Caco-2 (cell line): ENCODE data around the gene ADD1. TPM values are rescaled to one million over a fixed set of nuclear protein-coding genes. Genes with fewer than 3 reads are reported as not detected.

ENCODE experiments used
- BruUV-seq: library from RNA; stranded (reverse); fragments of 400-500 nt; replicated peaks from 2 replicates; lab custom pipeline; 2021; lab: Mats Ljungman, UMichigan
- CTCF ChIA-PET: fragments of 300-600 bp; sonication (Branson Sonifier 250); formaldehyde crosslinking; loops from one replicate; lab custom pipeline; 2022; ENCODE audit warnings: antibody characterized with exemption; lab: Charles Lee
- POLR2A ChIA-PET: fragments of 300-600 bp; sonication (Branson Sonifier 250); formaldehyde crosslinking; loops from one replicate; lab custom pipeline; 2022; ENCODE audit warnings: antibody characterized with exemption; lab: Charles Lee
- DNase-seq, 2 experiments: peaks; one replicate each; pipeline versions ENCODE4 v3.0.0 to v3.0.0-alpha.2; 2020 to 2022
- H3K27me3 ChIP-seq: replicated peaks from 2 replicates; pipeline ENCODE4 v1.6.0; 2011; ENCODE audit warnings: low read length; ENCODE audit not compliant: control insufficient read depth, insufficient read depth
- H3K36me3 ChIP-seq: 2 replicates; pipeline ENCODE4 v1.5.1; 2011; ENCODE audit warnings: low read length; ENCODE audit not compliant: control insufficient read depth, insufficient read depth
- H3K4me1 ChIP-seq: fragments of 250-450 bp; sonication (Bioruptor Pico); 2 replicates; pipeline ENCODE4 v1.5.1; 2020; ENCODE audit warnings: mild to moderate bottlenecking
- H3K4me3 ChIP-seq: 2 replicates; pipeline ENCODE4 v1.5.1; 2011; ENCODE audit warnings: low read depth, mild to moderate bottlenecking, control low read depth, low read length
- H3K9me3 ChIP-seq: fragments of 250-450 bp; sonication (Bioruptor Pico); 2 replicates; pipeline ENCODE4 v1.5.1; 2020; ENCODE audit warnings: mild to moderate bottlenecking, moderate library complexity
- H3K27ac Mint-ChIP-seq: one replicate; pipeline ENCODE4 v1.8.0; 2022; ENCODE audit warnings: mixed read lengths; ENCODE audit not compliant: unreplicated experiment
- H3K27me3 Mint-ChIP-seq: one replicate; pipeline ENCODE4 v1.8.0; 2022; ENCODE audit warnings: mixed read lengths; ENCODE audit not compliant: insufficient read depth, unreplicated experiment
- H3K36me3 Mint-ChIP-seq: one replicate; pipeline ENCODE4 v1.8.0; 2022; ENCODE audit warnings: mild to moderate bottlenecking, mixed read lengths; ENCODE audit not compliant: insufficient read depth, unreplicated experiment
- H3K4me1 Mint-ChIP-seq: one replicate; pipeline ENCODE4 v1.8.0; 2022; ENCODE audit warnings: low read depth, mixed read lengths; ENCODE audit not compliant: unreplicated experiment
- H3K4me3 Mint-ChIP-seq: one replicate; pipeline ENCODE4 v1.8.0; 2022; ENCODE audit warnings: mild to moderate bottlenecking, moderate library complexity, mixed read lengths; ENCODE audit not compliant: unreplicated experiment
- H3K9me3 Mint-ChIP-seq: one replicate; pipeline ENCODE4 v1.8.0; 2022; ENCODE audit warnings: mixed read lengths; ENCODE audit not compliant: unreplicated experiment
- intact Hi-C: fragments of 100-400 bp; cut with micrococcal nuclease; formaldehyde crosslinking; loops from one replicate; pipeline ENCODE4 v1.10.0; 2022; ENCODE audit not compliant: unreplicated experiment
- total RNA-seq: library from RNA; stranded (reverse); gene quantifications from 2 replicates; pipeline ENCODE4 v1.2.3, GENCODE V29; 2022
- TF ChIP-seq, protein P1 (sequence below), 2 experiments: fragments of 200-600 bp in 1 of 2; IDR thresholded peaks; 1 replicate in 1 of 2; 2 replicates in 1 of 2; pipeline versions ENCODE4 v1.5.1 to v1.8.0; 2011 to 2022; ENCODE audit warnings: antibody characterized with exemption in 1 of 2, control low read depth in 1 of 2, inconsistent platforms in 1 of 2, low read depth in 1 of 2, low read length in 1 of 2, mild to moderate bottlenecking in 1 of 2, moderate library complexity in 1 of 2; ENCODE audit not compliant: insufficient read depth in 1 of 2, severe bottlenecking in 1 of 2, unreplicated experiment in 1 of 2

ADD1 gene
- total RNA-seq, 1 experiment from 2014 or later, result 242 TPM

DNA sequence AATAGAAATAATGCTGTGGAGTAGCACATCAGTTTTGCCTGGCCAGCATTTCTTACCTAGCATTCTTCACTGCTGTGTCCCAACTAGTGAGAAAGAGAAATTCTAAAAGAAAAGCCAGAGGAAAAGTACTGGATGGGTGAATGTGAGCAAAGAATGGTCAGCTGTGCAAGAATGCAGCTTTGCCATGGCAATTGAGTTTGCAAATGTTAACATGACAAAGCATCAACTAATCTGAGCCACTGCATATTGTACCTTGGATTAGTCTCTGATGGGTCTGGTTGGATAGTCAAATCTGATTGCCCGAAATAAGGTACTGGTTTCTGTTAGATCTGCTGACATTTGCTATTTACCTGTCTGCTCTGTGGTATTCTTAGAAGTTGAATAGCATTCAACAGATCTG lies 38.7 kb downstream of the ADD1 start:
- BruUV-seq, result no TSS peak
- DNase-seq, result no peak
- Histone ChIP-seq H3K9me3 (no peaks in the 10 kb centered on the region), H3K27me3 (no peaks in the 10 kb centered on the region), H3K4me3 (no peak overlapping the region), H3K36me3 (no peaks in the 10 kb centered on the region), H3K4me1 (no peaks in the 10 kb centered on the region)
- intact Hi-C loops, result no loop called here
- Mint-ChIP-seq H3K27ac (no peak overlapping the region), H3K27me3 (no peaks in the 10 kb centered on the region), H3K4me3 (no peak overlapping the region), H3K4me1 (peaks cover 6% of the 10 kb centered on the region), H3K9me3 (no peaks in the 10 kb centered on the region), H3K36me3 (peaks cover 46% of the 10 kb centered on the region)
- TF ChIP-seq, protein P1, sequence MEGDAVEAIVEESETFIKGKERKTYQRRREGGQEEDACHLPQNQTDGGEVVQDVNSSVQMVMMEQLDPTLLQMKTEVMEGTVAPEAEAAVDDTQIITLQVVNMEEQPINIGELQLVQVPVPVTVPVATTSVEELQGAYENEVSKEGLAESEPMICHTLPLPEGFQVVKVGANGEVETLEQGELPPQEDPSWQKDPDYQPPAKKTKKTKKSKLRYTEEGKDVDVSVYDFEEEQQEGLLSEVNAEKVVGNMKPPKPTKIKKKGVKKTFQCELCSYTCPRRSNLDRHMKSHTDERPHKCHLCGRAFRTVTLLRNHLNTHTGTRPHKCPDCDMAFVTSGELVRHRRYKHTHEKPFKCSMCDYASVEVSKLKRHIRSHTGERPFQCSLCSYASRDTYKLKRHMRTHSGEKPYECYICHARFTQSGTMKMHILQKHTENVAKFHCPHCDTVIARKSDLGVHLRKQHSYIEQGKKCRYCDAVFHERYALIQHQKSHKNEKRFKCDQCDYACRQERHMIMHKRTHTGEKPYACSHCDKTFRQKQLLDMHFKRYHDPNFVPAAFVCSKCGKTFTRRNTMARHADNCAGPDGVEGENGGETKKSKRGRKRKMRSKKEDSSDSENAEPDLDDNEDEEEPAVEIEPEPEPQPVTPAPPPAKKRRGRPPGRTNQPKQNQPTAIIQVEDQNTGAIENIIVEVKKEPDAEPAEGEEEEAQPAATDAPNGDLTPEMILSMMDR (IDR thresholded peaks at IDR 0.05; ENCODE audit: insufficient read depth in 1 of 2, low read depth in 1 of 2, low read length in 1 of 2, severe bottlenecking in 1 of 2, unreplicated experiment in 1 of 2), result no peak
- ChIA-PET CTCF (interaction anchor here (0.9 kb wide), 1 partner anchor 80 kb away, joined by 3 read pairs; no protein-coding TSS in a partner anchor), POLR2A (interaction anchor here (0.7 kb wide), 1 partner anchor 22 kb away, joined by 3 read pairs; no protein-coding TSS in a partner anchor)

DNA sequence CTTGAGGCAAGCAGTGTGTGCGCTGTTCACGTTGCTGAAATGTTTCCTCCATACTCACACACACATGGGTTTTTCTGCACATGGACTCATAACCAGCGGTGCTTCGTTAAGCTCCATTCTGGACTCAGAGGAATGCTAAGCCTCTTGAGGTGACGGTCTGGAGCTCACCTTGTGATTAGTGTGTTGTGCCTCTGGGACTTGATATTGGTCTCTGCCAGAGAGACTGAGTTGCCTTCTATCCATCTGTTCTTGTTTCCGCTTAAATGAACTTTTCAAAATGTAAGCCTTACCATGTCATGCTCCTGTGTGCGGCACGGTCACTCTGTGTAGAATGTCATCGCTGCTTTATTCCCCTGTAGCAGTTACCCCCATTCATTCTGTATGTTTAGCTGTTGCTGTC lies 42.5 kb downstream of the ADD1 start:
- BruUV-seq, result no TSS peak
- H3K27me3 ChIP-seq, result no peaks in the 10 kb centered on the region
- no peak overlapping the region for H3K4me3 Mint-ChIP-seq
- TF ChIP-seq, protein P1 (IDR thresholded peaks at IDR 0.05; ENCODE audit: insufficient read depth in 1 of 2, low read depth in 1 of 2, low read length in 1 of 2, severe bottlenecking in 1 of 2, unreplicated experiment in 1 of 2), result no peak
- ChIA-PET CTCF (no interaction called here), POLR2A (no interaction called here)
- no peaks in the 10 kb centered on the region for H3K36me3 ChIP-seq
- DNase-seq, result no peak
- H3K4me1 ChIP-seq, result no peaks in the 10 kb centered on the region
- H3K4me3 ChIP-seq, result no peak overlapping the region
- H3K36me3 Mint-ChIP-seq, result peaks cover 40% of the 10 kb centered on the region
- peaks cover 12% of the 10 kb centered on the region for H3K4me1 Mint-ChIP-seq
- no peaks in the 10 kb centered on the region for H3K9me3 Mint-ChIP-seq
- no peaks in the 10 kb centered on the region for H3K9me3 ChIP-seq
- H3K27ac Mint-ChIP-seq, result no peak overlapping the region
- no peaks in the 10 kb centered on the region for H3K27me3 Mint-ChIP-seq
- intact Hi-C loops, result no loop called here

DNA sequence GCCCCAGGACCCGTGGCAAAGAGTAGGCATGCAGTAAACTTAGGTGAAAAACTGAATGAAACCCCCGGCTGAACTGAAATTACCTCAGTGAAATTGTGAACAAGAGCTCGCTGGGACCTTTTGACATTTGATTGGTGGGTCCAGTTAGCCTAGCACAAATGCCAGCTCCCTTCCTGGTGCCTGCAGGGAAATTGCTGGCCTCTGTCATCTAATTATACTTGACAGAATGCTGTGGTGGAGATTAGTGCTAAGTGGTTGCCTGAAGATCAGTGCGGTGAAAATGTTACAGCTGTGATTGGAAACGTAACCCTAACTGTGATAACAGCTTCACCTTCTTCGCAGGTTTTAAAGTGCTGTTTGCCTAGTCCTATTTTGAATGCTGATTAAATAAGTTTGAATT lies 43.0 kb downstream of the ADD1 start:
- Mint-ChIP-seq H3K27ac (no peak overlapping the region), H3K36me3 (peaks cover 42% of the 10 kb centered on the region), H3K27me3 (no peaks in the 10 kb centered on the region), H3K9me3 (no peaks in the 10 kb centered on the region), H3K4me3 (no peak overlapping the region), H3K4me1 (peaks cover 12% of the 10 kb centered on the region)
- Histone ChIP-seq H3K9me3 (no peaks in the 10 kb centered on the region), H3K4me3 (no peak overlapping the region), H3K36me3 (no peaks in the 10 kb centered on the region), H3K27me3 (no peaks in the 10 kb centered on the region), H3K4me1 (no peaks in the 10 kb centered on the region)
- no peak for DNase-seq
- no TSS peak for BruUV-seq
- intact Hi-C loops, result no loop called here
- ChIA-PET POLR2A (no interaction called here), CTCF (no interaction called here)
- TF ChIP-seq, protein P1 (IDR thresholded peaks at IDR 0.05; ENCODE audit: insufficient read depth in 1 of 2, low read depth in 1 of 2, low read length in 1 of 2, severe bottlenecking in 1 of 2, unreplicated experiment in 1 of 2), result no peak
